Glutamatergic neuron (in vitro differentiated cells): ENCODE results near the gene TM2D3. TPM values are rescaled to one million over a fixed set of nuclear protein-coding genes. Genes with fewer than 3 reads are reported as not detected.

Experiments used
- DNase-seq: peaks from one replicate; pipeline ENCODE4 v3.0.0; 2022
- H3K27ac Mint-ChIP-seq: one replicate; pipeline ENCODE4 v1.8.0; 2020; ENCODE audit warnings: mild to moderate bottlenecking, mixed read lengths, inconsistent platforms; ENCODE audit not compliant: unreplicated experiment
- H3K27me3 Mint-ChIP-seq: one replicate; pipeline ENCODE4 v1.8.0; 2020; ENCODE audit warnings: mild to moderate bottlenecking, moderate library complexity, mixed read lengths, inconsistent platforms; ENCODE audit not compliant: unreplicated experiment
- H3K36me3 Mint-ChIP-seq: one replicate; pipeline ENCODE4 v1.8.0; 2020; ENCODE audit warnings: mild to moderate bottlenecking, mixed read lengths, inconsistent platforms; ENCODE audit not compliant: unreplicated experiment
- H3K4me1 Mint-ChIP-seq: one replicate; pipeline ENCODE4 v1.8.0; 2020; ENCODE audit warnings: mild to moderate bottlenecking, low read depth, mixed read lengths, inconsistent platforms; ENCODE audit not compliant: unreplicated experiment
- H3K4me3 Mint-ChIP-seq: one replicate; pipeline ENCODE4 v1.8.0; 2020; ENCODE audit warnings: mild to moderate bottlenecking, mixed read lengths, inconsistent platforms; ENCODE audit not compliant: unreplicated experiment
- H3K9me3 Mint-ChIP-seq: one replicate; pipeline ENCODE4 v1.8.0; 2020; ENCODE audit warnings: mild to moderate bottlenecking, moderate library complexity, mixed read lengths, inconsistent platforms; ENCODE audit not compliant: unreplicated experiment
- CTCF ChIP-seq: fragments of 200-600 bp; sonication (generic); IDR thresholded peaks from one replicate; pipeline ENCODE4 v1.5.0; 2021; ENCODE audit not compliant: partially characterized antibody, unreplicated experiment
- total RNA-seq: library from RNA; stranded (reverse); fragmentation: NEBNext Ultra II Directional; extraction: Animal tissue kit (Norgen Biotek cat#: 25700); gene quantifications from one replicate; pipeline ENCODE4 v1.2.1, GENCODE V29; 2021; ENCODE audit not compliant: unreplicated experiment

TM2D3 gene
- total RNA-seq, 1 donor from 2014 or later, result 58.6 TPM

DNA sequence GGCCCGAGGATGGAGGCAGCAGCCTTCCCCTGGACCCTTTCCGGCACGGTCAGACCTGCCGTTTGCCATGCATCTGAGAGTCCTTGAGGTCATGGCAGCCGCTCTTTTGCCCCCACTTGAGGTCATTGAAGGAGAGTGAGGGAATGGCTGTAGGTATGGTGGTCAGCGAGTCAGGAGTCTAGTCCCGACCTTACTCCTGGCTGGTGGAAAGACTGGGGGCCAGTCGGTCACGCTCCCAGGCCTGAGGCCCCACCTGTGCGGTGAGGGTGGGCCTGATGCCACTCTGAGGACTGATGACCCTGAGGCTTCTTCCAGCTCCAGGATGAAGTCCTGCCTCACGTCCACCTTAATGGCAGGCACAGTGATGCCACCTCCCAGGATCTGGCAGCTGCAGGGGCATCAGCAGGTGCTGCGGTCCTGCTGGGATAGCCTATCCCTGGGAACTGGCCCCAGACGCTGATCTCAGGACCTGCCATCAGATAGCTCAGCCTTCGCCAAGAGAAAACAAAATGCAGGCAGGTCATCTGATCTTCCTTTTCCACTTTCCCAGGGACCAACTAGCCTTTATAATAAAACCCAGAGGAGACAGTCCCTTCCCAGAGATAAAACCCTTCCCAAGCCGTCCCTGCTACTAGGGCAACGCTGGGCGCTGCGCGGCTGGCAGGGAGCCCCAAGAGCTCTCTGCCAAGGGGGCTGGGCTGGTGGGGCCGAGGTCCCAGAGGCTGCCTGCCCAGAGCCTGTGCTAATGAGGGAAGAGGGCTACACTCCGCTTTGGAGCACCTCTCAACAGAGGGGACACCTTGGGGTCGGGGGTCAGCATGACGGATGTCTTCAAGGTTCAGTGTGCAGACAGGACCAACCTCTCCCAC, 42.2 kb downstream of the TM2D3 start:
- H3K9me3 Mint-ChIP-seq, result peaks cover 15% of the 10 kb centered on the region
- H3K27me3 Mint-ChIP-seq, result peaks cover 8% of the 10 kb centered on the region
- H3K4me3 Mint-ChIP-seq, result no peak overlapping the region
- no peaks in the 10 kb centered on the region for H3K36me3 Mint-ChIP-seq
- no peak for DNase-seq
- no peak overlapping the region for H3K27ac Mint-ChIP-seq
- H3K4me1 Mint-ChIP-seq, result peaks cover 22% of the 10 kb centered on the region
- TF ChIP-seq CTCF, result no peak

DNA sequence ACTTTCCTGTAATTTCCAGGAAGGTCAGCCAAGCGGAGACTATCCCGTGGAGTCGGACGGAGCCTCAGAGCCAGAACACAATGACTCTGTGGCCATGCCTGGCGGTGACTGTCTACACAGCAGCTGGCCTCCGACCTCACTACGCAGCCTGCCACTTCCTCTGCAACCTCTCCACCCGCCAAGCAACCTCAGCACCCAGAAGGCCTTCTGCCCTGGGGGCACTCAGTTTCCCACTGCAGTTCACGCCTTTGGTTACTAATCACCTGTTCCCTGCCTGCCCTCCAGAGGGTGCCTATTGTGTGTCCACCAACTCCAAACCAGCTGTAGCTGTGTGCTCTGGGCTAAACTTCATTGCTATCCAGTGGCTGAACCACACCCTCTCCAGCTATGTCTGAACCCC, 44.0 kb downstream of the TM2D3 start:
- Mint-ChIP-seq H3K4me1 (peaks cover 7% of the 10 kb centered on the region), H3K36me3 (no peaks in the 10 kb centered on the region), H3K27me3 (peaks cover 4% of the 10 kb centered on the region), H3K9me3 (peaks cover 9% of the 10 kb centered on the region), H3K4me3 (no peak overlapping the region), H3K27ac (no peak overlapping the region)
- no peak for DNase-seq
- TF ChIP-seq CTCF, result no peak

- H3K36me3 Mint-ChIP-seq, result no peaks in the 10 kb centered on the region
- peaks cover 6% of the 10 kb centered on the region for H3K9me3 Mint-ChIP-seq
- TF ChIP-seq CTCF, result no peak
- no peak overlapping the region for H3K4me3 Mint-ChIP-seq
- DNase-seq, result no peak
- peaks cover 2% of the 10 kb centered on the region for H3K4me1 Mint-ChIP-seq
- H3K27ac Mint-ChIP-seq, result no peak overlapping the region
- H3K27me3 Mint-ChIP-seq, result peaks cover 2% of the 10 kb centered on the region
Measured at GRCh38 chr15:101607108-101607507, 45.1 kb downstream of the TM2D3 start.

DNA sequence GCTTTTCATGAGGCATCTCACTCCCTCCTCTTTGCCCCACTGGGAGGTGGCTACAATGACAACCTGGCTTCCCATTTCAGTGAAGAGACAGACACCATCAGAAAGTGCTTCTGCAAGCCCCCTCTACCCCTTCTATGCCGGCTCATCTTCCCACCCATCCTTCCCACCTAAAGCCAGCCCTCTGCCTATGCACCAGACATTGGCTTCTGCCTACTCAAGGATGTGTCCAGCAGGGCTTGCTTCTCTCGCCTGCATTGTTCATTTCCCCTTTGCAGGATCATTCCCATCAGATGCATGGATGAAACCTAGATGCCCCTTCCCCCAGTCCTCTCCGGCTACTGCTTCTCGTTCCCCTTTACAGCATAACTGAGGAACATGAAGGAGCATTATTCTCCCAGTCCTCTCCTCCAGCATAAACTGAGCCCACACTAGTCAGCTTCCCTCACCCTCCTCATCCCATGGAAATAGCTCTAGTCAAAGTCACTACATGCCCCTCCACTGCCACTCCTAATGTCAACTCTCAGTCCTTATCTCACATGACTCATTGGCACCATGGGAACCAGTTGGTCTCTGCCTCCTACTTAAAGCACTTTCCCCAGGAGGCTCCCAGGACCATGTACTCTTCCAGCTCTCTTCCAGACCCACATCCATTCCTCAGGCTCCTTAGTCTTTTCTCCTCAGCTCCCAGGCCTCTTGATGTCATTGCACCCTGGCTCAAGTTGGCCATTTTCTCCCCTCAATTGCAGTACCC, 47.9 kb downstream of the TM2D3 start:
- no peak overlapping the region for H3K4me3 Mint-ChIP-seq
- no peak overlapping the region for H3K27ac Mint-ChIP-seq
- H3K36me3 Mint-ChIP-seq, result no peaks in the 10 kb centered on the region
- no peaks in the 10 kb centered on the region for H3K9me3 Mint-ChIP-seq
- no peaks in the 10 kb centered on the region for H3K27me3 Mint-ChIP-seq
- no peak for TF ChIP-seq CTCF
- no peaks in the 10 kb centered on the region for H3K4me1 Mint-ChIP-seq
- DNase-seq, result no peak

GRCh38 chr15:101602801-101603200, 49.4 kb downstream of the TM2D3 start:
- H3K27ac Mint-ChIP-seq, result no peak overlapping the region
- H3K9me3 Mint-ChIP-seq, result no peaks in the 10 kb centered on the region
- no peak overlapping the region for H3K4me3 Mint-ChIP-seq
- no peaks in the 10 kb centered on the region for H3K4me1 Mint-ChIP-seq
- TF ChIP-seq CTCF, result no peak
- H3K36me3 Mint-ChIP-seq, result no peaks in the 10 kb centered on the region
- DNase-seq, result no peak
- H3K27me3 Mint-ChIP-seq, result no peaks in the 10 kb centered on the region
